Esophagus squamous epithelium (tissue), 4 donors: ENCODE measurements around the gene CH25H.

Experiments
- POLR2A ChIP-seq, 4 donors: fragments of 450-650 bp; IDR thresholded peaks; one replicate each; pipeline ENCODE4 v1.6.1; 2017; ENCODE audit warnings: antibody characterized with exemption in 4 of 4, mild to moderate bottlenecking in 4 of 4, moderate library complexity in 3 of 4
- TF ChIP-seq, protein P1 (sequence below), 6 experiments: fragments of 450-650 bp in 4 of 6; fragments of 200-600 bp in 2 of 6; sonication (generic) in 2 of 6; IDR thresholded peaks; one replicate each; pipeline ENCODE4 v1.5.1; 2016 to 2019; ENCODE audit warnings: antibody characterized with exemption in 6 of 6, mild to moderate bottlenecking in 4 of 6, moderate library complexity in 4 of 6

DNA sequence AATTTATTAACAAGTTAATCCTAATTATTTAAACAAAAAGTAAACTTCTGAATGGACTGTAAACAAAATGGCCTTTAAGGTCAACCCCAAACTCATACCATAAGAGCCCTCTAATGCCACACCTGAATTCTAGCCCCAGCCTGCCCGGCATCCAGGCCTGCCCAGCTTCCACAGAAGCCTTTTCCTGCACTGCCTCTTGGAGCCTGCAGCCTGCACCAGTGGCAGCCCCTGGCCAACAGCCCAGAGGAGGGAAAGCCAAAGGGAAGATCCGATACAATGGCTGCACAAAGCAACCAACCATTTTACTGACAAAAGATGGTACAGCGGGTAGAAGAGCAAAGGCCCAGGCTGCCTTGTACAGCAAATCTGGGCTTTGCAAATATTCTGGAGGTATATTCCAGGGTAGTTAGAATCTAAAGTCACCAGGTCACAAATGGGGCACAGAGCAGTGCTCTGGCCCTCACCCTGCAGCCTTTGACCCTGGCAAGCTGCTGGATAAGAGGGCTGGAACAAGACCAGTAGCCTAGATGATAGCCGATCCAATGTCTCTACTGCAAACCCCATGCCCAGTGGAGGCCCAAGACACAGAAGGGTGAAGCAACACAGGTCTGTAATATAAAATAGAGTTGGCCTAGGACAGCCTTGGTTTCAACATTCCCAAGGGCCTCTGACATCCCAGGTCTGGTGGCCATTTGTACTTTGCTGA is 12.5 kb upstream of the CH25H start:
- TF ChIP-seq, protein P1, sequence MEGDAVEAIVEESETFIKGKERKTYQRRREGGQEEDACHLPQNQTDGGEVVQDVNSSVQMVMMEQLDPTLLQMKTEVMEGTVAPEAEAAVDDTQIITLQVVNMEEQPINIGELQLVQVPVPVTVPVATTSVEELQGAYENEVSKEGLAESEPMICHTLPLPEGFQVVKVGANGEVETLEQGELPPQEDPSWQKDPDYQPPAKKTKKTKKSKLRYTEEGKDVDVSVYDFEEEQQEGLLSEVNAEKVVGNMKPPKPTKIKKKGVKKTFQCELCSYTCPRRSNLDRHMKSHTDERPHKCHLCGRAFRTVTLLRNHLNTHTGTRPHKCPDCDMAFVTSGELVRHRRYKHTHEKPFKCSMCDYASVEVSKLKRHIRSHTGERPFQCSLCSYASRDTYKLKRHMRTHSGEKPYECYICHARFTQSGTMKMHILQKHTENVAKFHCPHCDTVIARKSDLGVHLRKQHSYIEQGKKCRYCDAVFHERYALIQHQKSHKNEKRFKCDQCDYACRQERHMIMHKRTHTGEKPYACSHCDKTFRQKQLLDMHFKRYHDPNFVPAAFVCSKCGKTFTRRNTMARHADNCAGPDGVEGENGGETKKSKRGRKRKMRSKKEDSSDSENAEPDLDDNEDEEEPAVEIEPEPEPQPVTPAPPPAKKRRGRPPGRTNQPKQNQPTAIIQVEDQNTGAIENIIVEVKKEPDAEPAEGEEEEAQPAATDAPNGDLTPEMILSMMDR (IDR thresholded peaks at IDR 0.05): no peak
- TF ChIP-seq POLR2A (IDR thresholded peaks at IDR 0.05): no peak
